Lung (tissue), 12 donors: Measurements from ENCODE around the gene ARSA. TPM values are rescaled to one million over a fixed set of nuclear protein-coding genes. Genes with fewer than 3 reads are reported as not detected.
A peak's percentile ranks its signal among the peaks of the same experiment; 100 is the strongest.

ENCODE experiments used
- ATAC-seq: fragments of 200-7000 bp; cut with Tn5 transposase; one replicate; pipeline ENCODE4 v1.9.1; 2020; ENCODE audit warnings: moderate number of reproducible peaks; ENCODE audit not compliant: insufficient read depth, low FRiP score
- DNase-seq, 3 donors: peaks; one replicate each; pipeline ENCODE4 v3.0.0-alpha.2; 2013 to 2017
- H3K27ac ChIP-seq, 2 donors: one replicate each; pipeline ENCODE4 v1.5.1; 2013; ENCODE audit warnings: mild to moderate bottlenecking in 2 of 2, moderate library complexity in 2 of 2, control low read depth in 1 of 2, inconsistent platforms in 1 of 2, low read depth in 1 of 2, low read length in 1 of 2
- H3K27me3 ChIP-seq, 3 donors: one replicate each; pipeline ENCODE4 v1.5.1; 2013; ENCODE audit warnings: low read length in 2 of 3; ENCODE audit not compliant: control insufficient read depth in 3 of 3, insufficient read depth in 3 of 3
- H3K36me3 ChIP-seq, 4 donors: one replicate each; pipeline ENCODE4 v1.5.1; 2013; ENCODE audit warnings: low read length in 4 of 4, mild to moderate bottlenecking in 1 of 4, moderate library complexity in 1 of 4; ENCODE audit not compliant: control insufficient read depth in 4 of 4, insufficient read depth in 4 of 4
- H3K4me1 ChIP-seq, 5 donors: one replicate each; pipeline ENCODE4 v1.5.1; 2013; ENCODE audit warnings: low read length in 5 of 5, mild to moderate bottlenecking in 2 of 5, moderate library complexity in 1 of 5; ENCODE audit not compliant: control insufficient read depth in 5 of 5, insufficient read depth in 5 of 5
- H3K4me3 ChIP-seq: one replicate; pipeline ENCODE4 v1.5.1; 2013; ENCODE audit warnings: mild to moderate bottlenecking, control low read depth, moderate library complexity
- H3K9ac ChIP-seq, 2 donors: one replicate each; pipeline ENCODE4 v1.5.1; 2013; ENCODE audit warnings: low read length in 2 of 2, control low read depth in 1 of 2; ENCODE audit not compliant: insufficient read depth in 1 of 2
- H3K9me3 ChIP-seq, 4 donors: one replicate each; pipeline ENCODE4 v1.5.1; 2013; ENCODE audit warnings: low read length in 3 of 4, mild to moderate bottlenecking in 1 of 4, moderate library complexity in 1 of 4; ENCODE audit not compliant: control insufficient read depth in 4 of 4, insufficient read depth in 3 of 4
- CTCF ChIP-seq: IDR thresholded peaks from 2 replicates; pipeline ENCODE4 v1.5.1; 2012; ENCODE audit warnings: mild to moderate bottlenecking; ENCODE audit errors: control extremely low read depth, extremely low read depth
- WGBS, 2 donors: extraction: QIAGEN DNeasy Blood & Tissue Kit; methylation state at CpG; one replicate each; pipeline ENCODE4 v1.1.7; 2013; 5-methylcytosine and 5-hydroxymethylcytosine counted together
- polyA plus RNA-seq, 2 donors: library from polyadenylated mRNA; stranded (reverse); fragments of 200-250 nt; gene quantifications; one replicate each; pipeline ENCODE4 v1.2.1, GENCODE V29; 2013
- total RNA-seq, 2 donors: library from RNA; depleted of rRNA in 1 of 2; stranded (reverse); fragments of >200 nt in 1 of 2; gene quantifications; one replicate each; pipeline ENCODE4 v1.2.1, GENCODE V29; 2014 to 2021
- donor health status: control.
- donor health status: control.
- donor health status: Bipolar disorder and iron deficiency.
- donor health status: healthy.
- donor health status: DM: yes; HTN: yes; CAD: no.

The ARSA gene
- total and polyA plus RNA-seq, 4 donors, result 21.2 to 57.7 (median 40.5) TPM

GRCh38 chr22:50600967-50601668, 26.8 kb downstream of the ARSA start:
- no peak for TF ChIP-seq CTCF
- Histone ChIP-seq H3K4me3 (no peak overlapping the region), H3K27me3 (peaks cover 22 to 44% (median 22%) of the 10 kb centered on the region in 3 donors), H3K9me3 (peaks cover 0 to 6% (median 0%) of the 10 kb centered on the region in 4 donors), H3K36me3 (no peaks in the 10 kb centered on the region), H3K4me1 (peaks cover 0 to 5% (median 0%) of the 10 kb centered on the region in 5 donors), H3K27ac (no peak overlapping the region), H3K9ac (no peak overlapping the region)
- ATAC-seq (no peak), DNase-seq (no peak)
- WGBS, 2 donors, result 10 to 18% methylated on average over 27 to 52 of the region's 52 CpGs

GRCh38 chr22:50600538-50600937, 27.4 kb downstream of the ARSA start, which contains the start of gene MAPK8IP2:
Gene MAPK8IP2, plus strand, starts transcription at chr22:50600793. Its CDS starts 26 bp downstream, at chr22:50600819.
- H3K9ac ChIP-seq, result no peak within 1 kb of the TSS
- H3K4me1 ChIP-seq, result peaks cover 0 to 5% (median 0%) of the 10 kb centered on the region in 5 donors
- 1 to 2% methylated on average over 28 to 59 of the region's 61 CpGs for WGBS, 2 donors
- peaks cover 22 to 39% (median 22%) of the 10 kb centered on the region in 3 donors for H3K27me3 ChIP-seq
- ATAC-seq (no peak), DNase-seq (no peak)
- no peak within 1 kb of the TSS for H3K4me3 ChIP-seq
- H3K27ac ChIP-seq, result no peak within 1 kb of the TSS
- H3K9me3 ChIP-seq, result peaks cover 0 to 6% (median 0%) of the 10 kb centered on the region in 4 donors
- TF ChIP-seq CTCF, result no peak
- no peaks in the 10 kb centered on the region for H3K36me3 ChIP-seq

GRCh38 chr22:50599816-50600455, 28.0 kb downstream of the ARSA start:
- H3K36me3 ChIP-seq, result no peaks in the 10 kb centered on the region
- WGBS, 2 donors, result 14 to 19% methylated on average over 46 to 52 of the region's 52 CpGs
- peak; percentile 54 for ATAC-seq
- peaks cover 0 to 6% (median 0%) of the 10 kb centered on the region in 4 donors for H3K9me3 ChIP-seq
- peak; percentile 56 to 75 (median 71) for DNase-seq
- TF ChIP-seq CTCF, result no peak
- no peak overlapping the region for H3K9ac ChIP-seq
- H3K27me3 ChIP-seq, result peaks cover 18 to 33% (median 22%) of the 10 kb centered on the region in 3 donors
- no peak overlapping the region for H3K4me3 ChIP-seq
- peaks cover 0 to 5% (median 0%) of the 10 kb centered on the region in 5 donors for H3K4me1 ChIP-seq
- H3K27ac ChIP-seq, result no peak overlapping the region
